ENCODE results near the gene HOOK1. TPM values are rescaled to one million over a fixed set of nuclear protein-coding genes. Genes with fewer than 3 reads are reported as not detected.

Gene HOOK1
- total and polyA plus RNA-seq, 2 donors (not counting 3 experiments of a cell fraction or from before 2014, with no cell fraction given): not detected

- H4K20me1 ChIP-seq (replicated peaks; ENCODE audit: control insufficient read depth, extremely low read depth, insufficient read depth, low read length): no peaks in the 10 kb centered on the region
- H3K4me1 ChIP-seq (ENCODE audit: control insufficient read depth, extremely low read depth, insufficient read depth, low read length): peaks cover 8% of the 10 kb centered on the region
- no peaks in the 10 kb centered on the region for H3K9me1 ChIP-seq (replicated peaks; ENCODE audit: control insufficient read depth, extremely low read depth, insufficient read depth, low read length)
- POLR2A ChIA-PET: no interaction called here
- H2AFZ ChIP-seq (ENCODE audit: low read depth, low read length): no peak overlapping the region
- H3K36me3 ChIP-seq (ENCODE audit: control insufficient read depth in 2 of 2, extremely low read depth in 1 of 2, insufficient read depth in 2 of 2, low read length in 2 of 2): no peaks in the 10 kb centered on the region
- DNase-seq (ENCODE audit: low read depth, low spot score): no peak
- dilution Hi-C loops (cut with MboI; ENCODE audit: extremely low pct_ligation_motif_present, low sequenced_read_pairs) (no loop called here), intact Hi-C loops (cut with micrococcal nuclease) (no loop called here)
- TF ChIP-seq POLR2AphosphoS5 (IDR thresholded peaks at IDR 0.05; ENCODE audit: insufficient read depth, low read depth, low read length) (no peak), JUN (IDR thresholded peaks at IDR 0.05; ENCODE audit: borderline replicate concordance, insufficient read depth, insufficient read length, low read depth) (no peak), CTCF (IDR thresholded peaks at IDR 0.05; ENCODE audit: extremely low read depth in 1 of 2, insufficient read depth in 1 of 2, low read depth in 1 of 2, low read length in 2 of 2) (no peak), MAX (IDR thresholded peaks at IDR 0.05; ENCODE audit: insufficient read depth, insufficient read length) (no peak), FOS (IDR thresholded peaks at IDR 0.05; ENCODE audit: borderline replicate concordance, insufficient read depth, low read length) (no peak), MYC (IDR thresholded peaks at IDR 0.05; ENCODE audit: low read depth, low read length) (no peak), GATA2 (IDR thresholded peaks at IDR 0.05; ENCODE audit: insufficient read depth, insufficient read length, low read depth, low read length) (no peak), EZH2 (IDR thresholded peaks at IDR 0.05; ENCODE audit: borderline replicate concordance, low read depth, low read length, severe bottlenecking) (no peak), POLR2A (IDR thresholded peaks at IDR 0.05; ENCODE audit: low read depth, low read length) (no peak)
- CTCF ChIA-PET: interaction anchor here (1.1 to 11.5 kb wide), 6 partner anchors 12 to 95 kb away, joined by 3 to 366 read pairs (median 5); no protein-coding TSS in a partner anchor
- H3K9ac ChIP-seq (replicated peaks; ENCODE audit: extremely low read depth, insufficient read depth, low read length): no peak overlapping the region
- H3K4me3 ChIP-seq (replicated peaks in 1 of 3; ENCODE audit: insufficient read depth in 1 of 3, low read depth in 1 of 3, low read length in 3 of 3): no peak overlapping the region
- no peaks in the 10 kb centered on the region for H3K79me2 ChIP-seq (ENCODE audit: control insufficient read depth, insufficient read depth, low read length)
- FAIRE-seq: no peak
- no peak overlapping the region for H3K27ac ChIP-seq (ENCODE audit: insufficient read depth, low read depth, low read length)
- no peaks in the 10 kb centered on the region for H3K9me3 ChIP-seq (replicated peaks; ENCODE audit: control insufficient read depth, insufficient read depth, low read length)
- BruUV-seq (replicated peaks): no TSS peak
- no peaks in the 10 kb centered on the region for H3K27me3 ChIP-seq (ENCODE audit: control insufficient read depth in 2 of 2, insufficient read depth in 2 of 2, low read length in 2 of 2)
- no peak overlapping the region for H3K4me2 ChIP-seq (ENCODE audit: insufficient read depth, low read length)
Measured at GRCh38 chr1:59878370-59878769, 63.6 kb downstream of the HOOK1 start.

All from endothelial cell of umbilical vein (primary cell).